Left forelimb (tissue), 1 donor: Measurements from ENCODE around the gene SMC6.

Source experiments
- DNase-seq: peaks from one replicate; pipeline ENCODE4 v3.0.0-alpha.2; 2018; ENCODE audit warnings: low spot score

The SMC6 gene

GRCh38 chr2:17616405-17616804 is 137.2 kb downstream of the SMC6 start:
- no peak for DNase-seq

GRCh38 chr2:17615728-17616351 is 137.8 kb downstream of the SMC6 start:
- DNase-seq, result no peak

GRCh38 chr2:17615147-17615546 is 138.5 kb downstream of the SMC6 start:
- DNase-seq, result no peak

GRCh38 chr2:17614174-17614930 is 139.3 kb downstream of the SMC6 start:
- DNase-seq, result no peak
